Astrocyte (in vitro differentiated cells and primary cell): ENCODE results near the gene BACH2.

ENCODE experiments used
- CTCF ChIP-seq: IDR thresholded peaks from 2 replicates; pipeline ENCODE4 v1.5.1; 2011; ENCODE audit warnings: low read depth, mild to moderate bottlenecking, inconsistent platforms, low read length, moderate library complexity; ENCODE audit not compliant: insufficient read depth
- EZH2 ChIP-seq: IDR thresholded peaks from 2 replicates; pipeline ENCODE4 v1.6.1; 2012; ENCODE audit warnings: mild to moderate bottlenecking, low read length, inconsistent platforms; ENCODE audit not compliant: insufficient read depth

- TF ChIP-seq CTCF (no peak), EZH2 (no peak)
These were observed 259.7 kb downstream of the BACH2 start for GRCh38 chr6:90036963-90037362.
